ENCODE data around the gene PPARD.

The PPARD gene

DNA sequence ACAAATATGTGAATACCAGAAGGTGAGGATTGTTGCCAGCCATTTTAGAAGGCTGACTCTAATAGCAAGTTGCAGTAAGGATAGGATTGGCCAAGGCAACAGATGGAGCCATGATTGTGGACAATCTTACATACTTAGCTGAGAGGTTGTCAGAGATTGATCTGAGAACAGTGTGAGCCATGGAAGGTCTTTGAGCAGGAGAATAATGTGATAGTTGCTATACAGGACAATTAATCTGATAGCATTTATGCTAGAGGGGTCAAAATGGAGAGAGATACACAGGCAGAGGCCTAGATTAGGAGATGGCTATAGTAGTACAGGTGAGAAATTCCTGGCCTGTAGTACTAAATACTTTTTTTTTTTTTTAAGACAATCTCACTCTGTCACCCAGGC is 23.8 kb downstream of the PPARD start:
- no peak overlapping the region for H3K27ac Mint-ChIP-seq (ENCODE audit: low read depth)
- DNase-seq (ENCODE audit: low spot score in 2 of 2) (no peak), ATAC-seq (replicated peaks; ENCODE audit: extremely low read depth, poor library complexity, severe bottlenecking) (no peak)
- no peaks in the 10 kb centered on the region for H3K9me3 Mint-ChIP-seq
- peaks cover 53% of the 10 kb centered on the region for H3K4me1 Mint-ChIP-seq
- H3K4me3 Mint-ChIP-seq, result no peak overlapping the region
- H3K27me3 Mint-ChIP-seq, result no peaks in the 10 kb centered on the region
- H3K36me3 Mint-ChIP-seq (ENCODE audit: insufficient read depth), result peaks cover 2% of the 10 kb centered on the region

DNA sequence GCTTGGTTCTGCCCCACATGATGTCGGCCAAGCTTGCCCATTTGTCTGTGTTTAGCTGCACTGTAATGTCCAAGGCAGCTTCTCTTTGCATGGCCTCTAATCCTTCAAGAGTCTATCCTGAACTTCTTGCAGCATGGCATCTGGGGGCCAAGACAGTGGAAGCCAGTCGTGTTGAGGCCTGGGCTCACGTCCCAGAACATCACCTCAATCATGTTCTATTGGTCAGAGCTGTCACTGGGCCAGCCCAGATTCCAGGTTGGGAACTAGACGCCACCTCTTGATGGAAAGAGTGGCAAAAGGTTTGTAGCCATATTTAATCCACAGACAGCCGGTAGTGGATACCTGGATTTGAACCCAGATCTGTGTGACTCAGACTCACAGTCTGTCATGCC is 25.3 kb downstream of the PPARD start:
- H3K36me3 Mint-ChIP-seq (ENCODE audit: insufficient read depth), result no peaks in the 10 kb centered on the region
- H3K9me3 Mint-ChIP-seq, result no peaks in the 10 kb centered on the region
- H3K4me3 Mint-ChIP-seq, result no peak overlapping the region
- DNase-seq (ENCODE audit: low spot score in 2 of 2) (no peak), ATAC-seq (replicated peaks; ENCODE audit: extremely low read depth, poor library complexity, severe bottlenecking) (no peak)
- peaks cover 47% of the 10 kb centered on the region for H3K4me1 Mint-ChIP-seq
- no peak overlapping the region for H3K27ac Mint-ChIP-seq (ENCODE audit: low read depth)
- H3K27me3 Mint-ChIP-seq, result no peaks in the 10 kb centered on the region

DNA sequence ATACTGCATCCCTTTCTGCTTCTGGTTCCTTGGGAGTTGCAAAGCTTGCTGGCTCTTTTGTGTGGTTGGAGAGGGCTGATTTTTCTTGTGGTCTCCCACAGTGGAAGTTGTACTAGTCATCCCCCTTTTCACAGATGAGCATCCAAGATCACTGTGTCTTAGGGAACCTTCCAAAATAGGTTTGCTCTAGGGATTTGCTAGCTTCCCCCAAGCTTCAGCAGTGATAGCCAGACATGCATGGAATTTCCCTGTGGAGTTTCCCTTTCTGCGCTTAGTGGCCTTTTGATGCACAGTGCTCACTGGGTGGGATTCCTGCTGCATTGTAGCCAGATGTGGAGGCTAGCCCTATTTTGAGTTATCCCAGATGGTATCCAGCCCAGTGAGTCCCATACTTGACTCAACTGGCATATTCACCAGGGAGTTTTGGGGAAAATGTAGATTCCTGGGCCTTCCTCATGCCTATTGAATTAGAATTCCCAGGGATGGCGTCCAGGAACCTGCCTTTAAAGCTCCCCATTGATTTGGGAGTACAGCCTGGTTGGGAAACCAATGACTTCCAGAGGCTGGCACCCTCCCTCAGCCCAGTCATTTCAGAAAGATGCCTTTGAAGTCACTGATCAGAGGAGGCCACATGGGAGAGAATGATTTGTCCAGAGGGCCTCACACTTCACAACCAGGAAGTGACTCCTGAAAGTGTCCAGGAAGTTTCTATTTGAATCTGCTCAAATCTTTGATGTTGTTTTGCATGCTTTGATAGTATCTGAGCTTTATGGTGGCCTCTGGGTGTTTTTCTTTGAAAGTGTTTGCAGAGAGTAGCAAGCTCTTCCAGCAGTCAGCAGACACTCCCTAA is 25.9 kb downstream of the PPARD start:
- H3K4me1 Mint-ChIP-seq, result peaks cover 44% of the 10 kb centered on the region
- no peaks in the 10 kb centered on the region for H3K27me3 Mint-ChIP-seq
- ATAC-seq (replicated peaks; ENCODE audit: extremely low read depth, poor library complexity, severe bottlenecking), result peak; percentile 9
- no peak overlapping the region for H3K4me3 Mint-ChIP-seq
- no peak overlapping the region for H3K27ac Mint-ChIP-seq (ENCODE audit: low read depth)
- H3K9me3 Mint-ChIP-seq, result no peaks in the 10 kb centered on the region
- H3K36me3 Mint-ChIP-seq (ENCODE audit: insufficient read depth), result no peaks in the 10 kb centered on the region
- DNase-seq (ENCODE audit: low spot score in 2 of 2), result no peak

DNA sequence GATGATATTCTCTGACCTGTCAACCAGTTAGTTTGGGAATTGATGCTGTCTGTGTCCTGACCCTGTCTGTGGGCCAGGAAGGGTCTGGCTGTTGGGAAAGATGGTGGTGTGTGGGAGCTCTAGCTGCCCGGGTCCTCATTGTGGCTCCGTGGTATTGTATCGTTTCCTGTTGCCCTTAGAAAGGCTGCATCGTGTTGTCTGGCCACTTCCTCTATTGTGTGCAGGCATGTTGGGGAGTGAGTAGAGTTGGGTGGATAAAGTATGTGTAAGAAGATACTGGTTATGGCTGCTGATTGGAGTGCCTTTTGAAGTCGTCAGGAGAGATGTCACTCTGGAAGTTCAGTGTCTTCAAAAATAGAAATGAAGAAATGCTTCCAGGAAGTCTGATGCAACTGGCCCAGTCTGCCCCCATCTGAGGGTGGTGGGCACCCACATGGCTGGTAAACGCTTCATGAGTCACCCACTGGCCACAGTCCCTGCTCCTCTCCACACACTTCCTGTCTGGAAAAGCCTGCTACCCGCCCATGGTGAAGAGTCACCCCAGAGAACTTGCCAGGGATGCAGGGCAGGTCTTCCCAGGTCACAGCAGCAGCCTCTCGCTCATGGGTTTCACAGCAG is 27.9 kb downstream of the PPARD start:
- Mint-ChIP-seq H3K27me3 (no peaks in the 10 kb centered on the region), H3K4me1 (peaks cover 49% of the 10 kb centered on the region), H3K9me3 (no peaks in the 10 kb centered on the region), H3K27ac (ENCODE audit: low read depth) (peak overlapping the region; percentile 39), H3K36me3 (ENCODE audit: insufficient read depth) (peaks cover 2% of the 10 kb centered on the region), H3K4me3 (peak overlapping the region; percentile 53)
- DNase-seq (ENCODE audit: low spot score in 2 of 2), result no peak
- ATAC-seq (replicated peaks; ENCODE audit: extremely low read depth, poor library complexity, severe bottlenecking), result peak; percentile 73

DNA sequence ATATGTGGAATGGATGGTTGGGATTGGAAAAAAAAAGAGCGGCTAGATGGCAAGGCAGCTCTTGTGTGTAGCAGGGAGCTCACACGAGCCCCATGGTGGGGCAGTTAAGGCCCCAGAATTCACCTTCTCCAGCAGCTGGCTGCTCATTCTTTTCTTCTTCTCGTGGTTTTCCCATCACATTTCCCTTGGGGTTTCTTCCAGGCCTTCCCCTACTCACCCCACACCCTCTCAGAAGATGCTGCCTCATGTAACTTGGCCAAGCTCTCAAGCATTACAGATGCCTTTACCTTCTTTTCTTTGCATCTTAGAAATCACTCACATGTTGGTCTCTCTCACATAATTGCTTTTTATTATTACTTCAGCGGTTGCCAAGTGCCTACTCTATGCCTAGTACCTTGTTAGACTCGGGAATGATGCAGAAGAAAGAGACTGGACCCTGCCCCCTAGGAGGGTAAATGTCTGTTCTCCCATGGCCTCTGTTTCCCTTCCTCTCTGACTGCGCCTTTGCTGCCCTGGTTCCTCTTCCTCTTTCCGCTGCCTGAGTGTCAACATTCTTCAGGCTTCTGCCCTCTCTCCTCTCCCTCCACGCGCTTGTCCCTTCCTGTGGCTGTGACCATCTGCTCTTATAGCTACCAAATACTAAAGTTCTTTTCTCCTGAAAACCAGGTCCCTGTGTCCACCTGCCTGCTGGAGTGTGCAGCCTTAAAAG is 28.6 kb downstream of the PPARD start:
- ATAC-seq (replicated peaks; ENCODE audit: extremely low read depth, poor library complexity, severe bottlenecking) (no peak), DNase-seq (ENCODE audit: low spot score in 2 of 2) (no peak)
- H3K27me3 Mint-ChIP-seq, result no peaks in the 10 kb centered on the region
- peaks cover 45% of the 10 kb centered on the region for H3K4me1 Mint-ChIP-seq
- H3K9me3 Mint-ChIP-seq, result no peaks in the 10 kb centered on the region
- H3K27ac Mint-ChIP-seq (ENCODE audit: low read depth), result peak overlapping the region; percentile 39
- peaks cover 2% of the 10 kb centered on the region for H3K36me3 Mint-ChIP-seq (ENCODE audit: insufficient read depth)
- peak overlapping the region; percentile 53 for H3K4me3 Mint-ChIP-seq

DNA sequence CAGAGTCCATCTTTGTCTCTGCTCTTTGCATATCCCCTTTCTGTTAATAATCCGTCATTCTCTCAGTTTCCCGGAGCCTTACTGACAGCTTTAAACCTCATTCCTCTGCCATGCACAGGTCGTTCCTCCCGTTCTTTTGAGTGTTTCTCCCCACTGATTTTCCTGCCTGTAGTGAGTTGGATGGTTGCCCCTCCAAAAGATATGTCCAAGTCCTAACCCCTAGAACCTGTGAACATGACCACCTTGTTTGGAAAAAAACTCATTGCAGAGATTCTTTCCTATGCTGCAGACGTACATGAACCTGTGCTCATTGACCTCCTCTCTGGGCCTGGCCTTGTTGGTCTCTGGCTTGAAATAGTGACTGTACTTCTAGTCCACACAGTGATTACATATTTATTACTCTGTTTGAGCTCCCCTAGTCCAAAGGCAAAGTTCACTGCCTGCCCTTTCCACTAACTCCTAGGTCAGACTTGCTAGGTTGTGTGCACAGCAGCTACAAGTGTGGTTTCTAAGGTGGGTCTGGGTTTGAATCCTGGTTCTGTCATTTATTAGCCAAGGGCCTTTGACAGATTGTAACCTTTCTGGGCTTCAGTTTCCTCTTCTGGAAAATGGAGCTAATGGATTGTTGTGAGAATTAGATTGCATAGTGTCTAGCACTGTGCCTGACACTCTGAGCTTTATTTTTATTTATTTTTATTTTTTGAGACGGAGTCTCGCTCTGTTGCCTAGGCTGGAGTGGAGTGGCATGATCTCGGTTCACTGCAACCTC is 29.3 kb downstream of the PPARD start:
- peaks cover 49% of the 10 kb centered on the region for H3K4me1 Mint-ChIP-seq
- no peak for ATAC-seq (replicated peaks; ENCODE audit: extremely low read depth, poor library complexity, severe bottlenecking)
- H3K4me3 Mint-ChIP-seq, result peak overlapping the region; percentile 53
- no peaks in the 10 kb centered on the region for H3K27me3 Mint-ChIP-seq
- DNase-seq (ENCODE audit: low spot score in 2 of 2), result no peak
- H3K27ac Mint-ChIP-seq (ENCODE audit: low read depth), result peak overlapping the region; percentile 39
- H3K9me3 Mint-ChIP-seq, result no peaks in the 10 kb centered on the region
- H3K36me3 Mint-ChIP-seq (ENCODE audit: insufficient read depth), result peaks cover 2% of the 10 kb centered on the region

DNA sequence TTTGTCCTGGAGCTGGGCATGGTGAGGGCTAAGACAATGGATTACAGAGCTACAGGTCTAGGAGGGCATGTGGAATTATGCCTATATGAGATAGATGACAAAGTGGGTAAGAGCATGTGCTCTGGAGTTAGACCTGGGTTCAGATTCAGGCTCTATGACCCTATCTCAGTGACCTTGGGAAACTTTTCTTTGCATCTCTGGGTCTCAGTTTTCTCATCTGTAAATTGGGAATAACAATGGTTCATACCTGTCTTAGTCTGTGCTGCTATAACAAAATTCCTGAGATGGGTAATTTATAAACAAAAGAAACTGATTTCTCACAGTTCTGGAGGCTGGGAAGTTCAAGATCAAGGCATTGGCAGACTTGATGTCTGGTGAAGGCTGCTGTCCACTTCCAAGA is 30.3 kb downstream of the PPARD start:
- Mint-ChIP-seq H3K4me3 (no peak overlapping the region), H3K9me3 (no peaks in the 10 kb centered on the region), H3K27me3 (no peaks in the 10 kb centered on the region), H3K4me1 (peaks cover 51% of the 10 kb centered on the region), H3K27ac (ENCODE audit: low read depth) (no peak overlapping the region), H3K36me3 (ENCODE audit: insufficient read depth) (peaks cover 2% of the 10 kb centered on the region)
- DNase-seq (ENCODE audit: low spot score in 2 of 2) (no peak), ATAC-seq (replicated peaks; ENCODE audit: extremely low read depth, poor library complexity, severe bottlenecking) (no peak)

DNA sequence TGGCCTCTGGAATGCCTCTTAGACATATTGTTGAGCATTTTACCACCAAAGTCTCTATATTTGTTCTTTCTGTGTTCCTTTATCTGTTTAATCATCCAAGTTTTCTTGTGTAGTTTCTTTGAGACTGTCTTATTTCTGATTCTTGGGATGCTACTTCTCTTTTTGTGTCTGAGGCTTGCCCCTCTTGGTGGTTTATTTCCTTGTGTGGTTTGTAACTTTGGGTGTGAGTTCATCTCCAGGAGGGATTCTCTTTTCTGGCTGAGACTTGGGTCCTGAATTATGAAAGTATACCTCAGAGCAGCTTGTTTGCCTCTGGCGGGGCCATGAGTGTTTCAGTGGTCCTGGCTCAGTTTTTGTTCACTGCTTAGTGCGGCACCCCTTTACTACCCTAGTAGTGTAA is 33.9 kb downstream of the PPARD start:
- peaks cover 4% of the 10 kb centered on the region for H3K36me3 Mint-ChIP-seq (ENCODE audit: insufficient read depth)
- no peaks in the 10 kb centered on the region for H3K9me3 Mint-ChIP-seq
- peaks cover 46% of the 10 kb centered on the region for H3K4me1 Mint-ChIP-seq

DNA sequence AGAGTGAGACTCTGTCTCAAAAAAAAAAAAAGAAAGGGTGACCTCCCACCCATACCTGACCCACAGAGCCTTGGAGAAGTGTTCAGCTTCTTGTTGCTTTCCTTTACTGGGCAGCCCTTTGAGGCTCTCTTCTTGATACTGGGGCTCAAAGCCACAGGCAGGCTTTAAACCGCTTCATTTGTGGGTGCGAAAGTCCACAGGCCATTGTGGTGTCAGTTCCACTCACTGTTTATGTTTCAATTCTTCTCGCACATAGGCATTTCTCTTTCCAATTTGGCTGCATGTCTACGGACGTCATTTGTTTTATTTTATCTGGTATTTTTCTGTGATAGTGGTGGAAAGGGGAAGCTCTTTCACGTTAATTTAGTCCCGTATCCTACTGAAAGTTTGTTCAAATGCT is 34.6 kb downstream of the PPARD start:
- no peak for ATAC-seq (replicated peaks; ENCODE audit: extremely low read depth, poor library complexity, severe bottlenecking)
- H3K27me3 Mint-ChIP-seq, result no peaks in the 10 kb centered on the region
- no peak for DNase-seq (ENCODE audit: low spot score in 2 of 2)
- H3K36me3 Mint-ChIP-seq (ENCODE audit: insufficient read depth), result peaks cover 4% of the 10 kb centered on the region
- H3K4me1 Mint-ChIP-seq, result peaks cover 43% of the 10 kb centered on the region
- H3K4me3 Mint-ChIP-seq, result no peak overlapping the region
- no peaks in the 10 kb centered on the region for H3K9me3 Mint-ChIP-seq
- H3K27ac Mint-ChIP-seq (ENCODE audit: low read depth), result no peak overlapping the region

More for the DNA sequence above, 33.9 kb downstream of the PPARD start:
- Mint-ChIP-seq H3K27me3 (no peaks in the 10 kb centered on the region), H3K4me3 (no peak overlapping the region), H3K27ac (ENCODE audit: low read depth) (no peak overlapping the region)
- DNase-seq (ENCODE audit: low spot score in 2 of 2) (no peak), ATAC-seq (replicated peaks; ENCODE audit: extremely low read depth, poor library complexity, severe bottlenecking) (no peak)

DNA sequence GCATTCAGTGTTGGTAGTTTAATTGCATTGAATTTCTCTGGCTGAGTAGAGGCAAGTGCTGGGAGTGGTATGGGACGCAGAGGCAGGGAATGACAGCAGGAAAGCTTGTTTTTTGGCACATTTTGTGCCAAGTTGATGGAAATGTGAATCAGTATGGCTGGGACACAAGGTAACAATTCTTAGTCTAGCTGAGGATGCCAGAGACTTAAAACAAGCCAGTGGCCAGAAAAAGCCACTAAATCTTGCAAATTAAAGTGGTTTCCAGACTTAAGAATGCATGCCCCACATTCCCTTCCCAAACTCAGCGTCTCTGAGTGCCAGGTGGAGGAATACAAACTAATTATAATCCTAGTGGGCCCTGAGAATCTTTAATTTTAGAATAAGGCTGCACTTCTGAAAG is 35.9 kb downstream of the PPARD start:
- Mint-ChIP-seq H3K4me3 (no peak overlapping the region), H3K4me1 (peaks cover 43% of the 10 kb centered on the region), H3K36me3 (ENCODE audit: insufficient read depth) (peaks cover 4% of the 10 kb centered on the region), H3K9me3 (no peaks in the 10 kb centered on the region), H3K27ac (ENCODE audit: low read depth) (no peak overlapping the region), H3K27me3 (no peaks in the 10 kb centered on the region)
- DNase-seq (ENCODE audit: low spot score in 2 of 2), result no peak
- ATAC-seq (replicated peaks; ENCODE audit: extremely low read depth, poor library complexity, severe bottlenecking), result no peak

DNA sequence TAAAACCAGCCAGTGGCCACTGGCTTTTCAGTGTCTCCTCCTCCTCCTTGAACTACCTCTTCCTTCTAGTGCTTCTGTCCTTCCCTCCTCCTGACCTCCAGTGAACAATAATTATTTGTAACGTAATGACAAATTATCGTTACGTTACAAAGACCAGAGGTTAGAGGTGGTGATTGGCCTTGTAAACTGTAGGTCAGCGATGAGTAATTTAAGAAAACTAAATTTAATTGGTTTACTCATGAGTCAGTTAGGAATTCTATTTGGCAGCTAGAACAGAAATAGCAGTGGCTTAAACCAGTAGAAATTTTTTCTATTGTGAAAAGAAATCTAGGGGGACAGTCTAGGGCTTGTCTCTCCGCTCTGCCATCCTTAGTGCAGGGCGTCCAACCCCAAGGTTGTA is 38.8 kb downstream of the PPARD start:
- H3K27me3 Mint-ChIP-seq, result no peaks in the 10 kb centered on the region
- no peaks in the 10 kb centered on the region for H3K9me3 Mint-ChIP-seq
- peaks cover 35% of the 10 kb centered on the region for H3K4me1 Mint-ChIP-seq
- ATAC-seq (replicated peaks; ENCODE audit: extremely low read depth, poor library complexity, severe bottlenecking) (no peak), DNase-seq (ENCODE audit: low spot score in 2 of 2) (no peak)
- H3K36me3 Mint-ChIP-seq (ENCODE audit: insufficient read depth), result peaks cover 2% of the 10 kb centered on the region
- no peak overlapping the region for H3K4me3 Mint-ChIP-seq
- H3K27ac Mint-ChIP-seq (ENCODE audit: low read depth), result no peak overlapping the region

DNA sequence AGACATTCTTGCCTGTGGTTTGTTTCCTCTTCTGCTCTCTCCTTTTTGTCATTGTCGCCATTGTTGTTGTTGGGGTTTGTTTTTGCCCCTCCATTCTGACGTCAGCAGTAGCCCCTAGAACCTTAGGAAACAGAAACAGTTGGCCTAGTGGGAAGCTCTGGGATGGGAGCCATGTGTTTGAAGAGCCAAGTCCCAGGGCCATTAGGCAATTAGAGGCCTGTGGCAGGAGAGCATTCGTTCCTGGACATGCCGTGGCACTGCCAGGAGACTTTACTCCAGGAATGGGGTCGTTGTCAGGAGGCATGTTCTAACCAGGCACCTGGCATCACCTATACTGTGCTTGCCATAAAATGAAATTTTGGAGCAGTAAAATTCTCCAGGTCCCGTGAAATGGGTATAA is 39.7 kb downstream of the PPARD start:
- ATAC-seq (replicated peaks; ENCODE audit: extremely low read depth, poor library complexity, severe bottlenecking) (no peak), DNase-seq (ENCODE audit: low spot score in 2 of 2) (no peak)
- H3K4me3 Mint-ChIP-seq, result no peak overlapping the region
- H3K9me3 Mint-ChIP-seq, result no peaks in the 10 kb centered on the region
- peaks cover 4% of the 10 kb centered on the region for H3K36me3 Mint-ChIP-seq (ENCODE audit: insufficient read depth)
- peaks cover 30% of the 10 kb centered on the region for H3K4me1 Mint-ChIP-seq
- no peaks in the 10 kb centered on the region for H3K27me3 Mint-ChIP-seq
- H3K27ac Mint-ChIP-seq (ENCODE audit: low read depth), result no peak overlapping the region

All from central memory CD8-positive, alpha-beta T cell (primary cell).